ENCODE measurements around the gene TMEM135. TPM values are rescaled to one million over a fixed set of nuclear protein-coding genes. Genes with fewer than 3 reads are reported as not detected.

The TMEM135 gene
- total RNA-seq, 2 experiments from 2014 or later = 16.7 to 27.5 TPM

GRCh38 chr11:87347854-87348253, 310.1 kb downstream of the TMEM135 start:
- no peak for DNase-seq
- H3K4me3 Mint-ChIP-seq = no peak overlapping the region
- H3K9me3 Mint-ChIP-seq = no peaks in the 10 kb centered on the region
- H3K4me1 Mint-ChIP-seq (ENCODE audit: low read depth) = peaks cover 4% of the 10 kb centered on the region
- no peak overlapping the region for H3K27ac Mint-ChIP-seq
- no peaks in the 10 kb centered on the region for H3K36me3 Mint-ChIP-seq
- POLR2A ChIA-PET = no interaction called here
- CTCF ChIA-PET = no interaction called here
- intact Hi-C loops (cut with micrococcal nuclease) = no loop called here
- H3K27me3 Mint-ChIP-seq = peaks cover 5% of the 10 kb centered on the region

- POLR2A ChIA-PET = no interaction called here
- Mint-ChIP-seq H3K27me3 (peaks cover 5% of the 10 kb centered on the region), H3K9me3 (no peaks in the 10 kb centered on the region), H3K36me3 (no peaks in the 10 kb centered on the region), H3K4me3 (no peak overlapping the region), H3K4me1 (ENCODE audit: low read depth) (peaks cover 8% of the 10 kb centered on the region), H3K27ac (no peak overlapping the region)
- CTCF ChIA-PET = interaction anchor here (0.7 to 5.9 kb wide), 5 partner anchors 69 to 1200 kb away, joined by 3 to 145 read pairs (median 7); no protein-coding TSS in a partner anchor
- intact Hi-C loops (cut with micrococcal nuclease) = loop anchor here (5.0 kb wide), 1 partner anchor 414 kb away; no protein-coding TSS in a partner anchor
- no peak for DNase-seq
Observed at GRCh38 chr11:87351676-87352075, 313.9 kb downstream of the TMEM135 start.

GRCh38 chr11:87352759-87353707, 315.3 kb downstream of the TMEM135 start:
- no peaks in the 10 kb centered on the region for H3K36me3 Mint-ChIP-seq

GRCh38 chr11:87353771-87354345, 316.1 kb downstream of the TMEM135 start:
- DNase-seq = no peak
- intact Hi-C loops (cut with micrococcal nuclease) = loop anchor here (1.0 to 5.0 kb wide), 3 partner anchors 67 to 1190 kb away; no protein-coding TSS in a partner anchor
- Mint-ChIP-seq H3K4me1 (ENCODE audit: low read depth) (peaks cover 8% of the 10 kb centered on the region), H3K9me3 (no peaks in the 10 kb centered on the region), H3K4me3 (no peak overlapping the region), H3K27ac (no peak overlapping the region), H3K36me3 (no peaks in the 10 kb centered on the region), H3K27me3 (peaks cover 5% of the 10 kb centered on the region)
- CTCF ChIA-PET = interaction anchor here (0.6 to 5.9 kb wide), 8 partner anchors 16 to 1198 kb away, joined by 3 to 145 read pairs (median 4); no protein-coding TSS in a partner anchor
- POLR2A ChIA-PET = no interaction called here

More at GRCh38 chr11:87352759-87353707, 315.3 kb downstream of the TMEM135 start:
- ChIA-PET CTCF (interaction anchor here (0.6 to 5.9 kb wide), 14 partner anchors 15 to 1199 kb away, joined by 3 to 145 read pairs (median 3); no protein-coding TSS in a partner anchor), POLR2A (no interaction called here)
- peak; percentile 90 for DNase-seq
- peaks cover 5% of the 10 kb centered on the region for H3K27me3 Mint-ChIP-seq
- H3K4me1 Mint-ChIP-seq (ENCODE audit: low read depth) = peaks cover 8% of the 10 kb centered on the region
- no peak overlapping the region for H3K27ac Mint-ChIP-seq
- no peaks in the 10 kb centered on the region for H3K9me3 Mint-ChIP-seq
- intact Hi-C loops (cut with micrococcal nuclease) = loop anchor here (1.0 to 5.0 kb wide), 3 partner anchors 68 to 1191 kb away; no protein-coding TSS in a partner anchor
- no peak overlapping the region for H3K4me3 Mint-ChIP-seq

GRCh38 chr11:87355596-87355995, 317.9 kb downstream of the TMEM135 start:
- DNase-seq = no peak
- intact Hi-C loops (cut with micrococcal nuclease) = no loop called here
- Mint-ChIP-seq H3K27ac (no peak overlapping the region), H3K27me3 (peaks cover 5% of the 10 kb centered on the region), H3K36me3 (no peaks in the 10 kb centered on the region), H3K9me3 (no peaks in the 10 kb centered on the region), H3K4me1 (ENCODE audit: low read depth) (peaks cover 8% of the 10 kb centered on the region), H3K4me3 (no peak overlapping the region)
- ChIA-PET POLR2A (no interaction called here), CTCF (interaction anchor here (5.9 kb wide), 1 partner anchor 65 kb away, joined by 145 read pairs; no protein-coding TSS in a partner anchor)

GRCh38 chr11:87356428-87356827, 318.7 kb downstream of the TMEM135 start:
- POLR2A ChIA-PET = no interaction called here
- CTCF ChIA-PET = interaction anchor here (5.9 kb wide), 1 partner anchor 64 kb away, joined by 145 read pairs; no protein-coding TSS in a partner anchor
- no peak for DNase-seq

GRCh38 chr11:87358461-87358860, 320.7 kb downstream of the TMEM135 start:
- no peak for DNase-seq
- H3K27me3 Mint-ChIP-seq = no peaks in the 10 kb centered on the region
- H3K36me3 Mint-ChIP-seq = no peaks in the 10 kb centered on the region
- intact Hi-C loops (cut with micrococcal nuclease) = no loop called here
- CTCF ChIA-PET = no interaction called here
- H3K4me3 Mint-ChIP-seq = no peak overlapping the region
- H3K27ac Mint-ChIP-seq = no peak overlapping the region
- no peaks in the 10 kb centered on the region for H3K9me3 Mint-ChIP-seq
- H3K4me1 Mint-ChIP-seq (ENCODE audit: low read depth) = no peaks in the 10 kb centered on the region
- POLR2A ChIA-PET = no interaction called here

More at GRCh38 chr11:87356428-87356827, 318.7 kb downstream of the TMEM135 start:
- H3K27ac Mint-ChIP-seq = no peak overlapping the region
- H3K27me3 Mint-ChIP-seq = peaks cover 5% of the 10 kb centered on the region
- H3K36me3 Mint-ChIP-seq = no peaks in the 10 kb centered on the region
- H3K4me1 Mint-ChIP-seq (ENCODE audit: low read depth) = peaks cover 8% of the 10 kb centered on the region
- H3K9me3 Mint-ChIP-seq = no peaks in the 10 kb centered on the region
- H3K4me3 Mint-ChIP-seq = no peak overlapping the region
- intact Hi-C loops (cut with micrococcal nuclease) = no loop called here

GRCh38 chr11:87359401-87359800, 321.7 kb downstream of the TMEM135 start:
- CTCF ChIA-PET = no interaction called here
- no peak overlapping the region for H3K27ac Mint-ChIP-seq
- H3K27me3 Mint-ChIP-seq = no peaks in the 10 kb centered on the region
- intact Hi-C loops (cut with micrococcal nuclease) = no loop called here
- H3K4me1 Mint-ChIP-seq (ENCODE audit: low read depth) = no peaks in the 10 kb centered on the region
- no peak for DNase-seq
- H3K4me3 Mint-ChIP-seq = no peak overlapping the region
- POLR2A ChIA-PET = no interaction called here
- H3K9me3 Mint-ChIP-seq = no peaks in the 10 kb centered on the region
- no peaks in the 10 kb centered on the region for H3K36me3 Mint-ChIP-seq

GRCh38 chr11:87361891-87362290, 324.2 kb downstream of the TMEM135 start:
- ChIA-PET POLR2A (no interaction called here), CTCF (interaction anchor here (1.5 kb wide), 1 partner anchor 59 kb away, joined by 9 read pairs; no protein-coding TSS in a partner anchor)
- Mint-ChIP-seq H3K27ac (no peak overlapping the region), H3K9me3 (no peaks in the 10 kb centered on the region), H3K36me3 (no peaks in the 10 kb centered on the region), H3K4me1 (ENCODE audit: low read depth) (no peaks in the 10 kb centered on the region), H3K4me3 (no peak overlapping the region), H3K27me3 (peaks cover 1% of the 10 kb centered on the region)
- no peak for DNase-seq
- intact Hi-C loops (cut with micrococcal nuclease) = no loop called here

GRCh38 chr11:87366346-87366745, 328.6 kb downstream of the TMEM135 start:
- Mint-ChIP-seq H3K27me3 (peaks cover 7% of the 10 kb centered on the region), H3K4me3 (no peak overlapping the region), H3K27ac (no peak overlapping the region), H3K9me3 (no peaks in the 10 kb centered on the region), H3K4me1 (ENCODE audit: low read depth) (no peaks in the 10 kb centered on the region), H3K36me3 (no peaks in the 10 kb centered on the region)
- POLR2A ChIA-PET = no interaction called here
- DNase-seq = no peak
- CTCF ChIA-PET = interaction anchor here (1.0 kb wide), 1 partner anchor 55 kb away, joined by 3 read pairs; no protein-coding TSS in a partner anchor
- intact Hi-C loops (cut with micrococcal nuclease) = no loop called here

GRCh38 chr11:87366763-87367405, 329.1 kb downstream of the TMEM135 start:
- Mint-ChIP-seq H3K27me3 (peaks cover 7% of the 10 kb centered on the region), H3K36me3 (no peaks in the 10 kb centered on the region), H3K4me1 (ENCODE audit: low read depth) (no peaks in the 10 kb centered on the region), H3K4me3 (no peak overlapping the region), H3K9me3 (no peaks in the 10 kb centered on the region), H3K27ac (no peak overlapping the region)
- intact Hi-C loops (cut with micrococcal nuclease) = no loop called here
- ChIA-PET CTCF (interaction anchor here (1.0 to 2.2 kb wide), 2 partner anchors 55 kb away, joined by 3 to 8 read pairs; no protein-coding TSS in a partner anchor), POLR2A (no interaction called here)
- no peak for DNase-seq

- Mint-ChIP-seq H3K36me3 (no peaks in the 10 kb centered on the region), H3K4me1 (ENCODE audit: low read depth) (no peaks in the 10 kb centered on the region), H3K27me3 (peaks cover 7% of the 10 kb centered on the region), H3K9me3 (no peaks in the 10 kb centered on the region), H3K27ac (no peak overlapping the region), H3K4me3 (no peak overlapping the region)
- POLR2A ChIA-PET = no interaction called here
- intact Hi-C loops (cut with micrococcal nuclease) = no loop called here
- DNase-seq = no peak
- CTCF ChIA-PET = interaction anchor here (1.4 to 2.2 kb wide), 2 partner anchors 16 to 53 kb away, joined by 3 to 8 read pairs; no protein-coding TSS in a partner anchor
Observed at GRCh38 chr11:87368151-87368550, 330.4 kb downstream of the TMEM135 start.
